HCT116 (cell line): Measurements from ENCODE around the gene SLC27A2.

ENCODE experiments used
- ELF1 ChIP-seq: IDR thresholded peaks from 2 replicates; pipeline ENCODE4 v1.6.1; 2012; ENCODE audit warnings: low read depth, borderline replicate concordance
- EZH2 ChIP-seq: fragments of 200-600 bp; sonication (generic); IDR thresholded peaks from 2 replicates; pipeline ENCODE4 v1.6.1; 2017; ENCODE audit warnings: antibody characterized with exemption, mixed run types
- FOSL1 ChIP-seq: IDR thresholded peaks from 2 replicates; pipeline ENCODE4 v1.6.1; 2012; ENCODE audit warnings: low read depth
- POLR2A ChIP-seq: IDR thresholded peaks from 2 replicates; pipeline ENCODE4 v1.7.0; 2011; ENCODE audit warnings: borderline replicate concordance; ENCODE audit not compliant: insufficient read depth, insufficient read length; ENCODE audit errors: extremely low read depth
- POLR2AphosphoS5 ChIP-seq: IDR thresholded peaks from 2 replicates; pipeline ENCODE4 v1.6.1; 2011; ENCODE audit warnings: mild to moderate bottlenecking, low read depth, low read length, moderate library complexity
- RAD21 ChIP-seq: IDR thresholded peaks from 2 replicates; pipeline ENCODE4 v1.6.1; 2012; ENCODE audit warnings: low read depth, mild to moderate bottlenecking
- SP1 ChIP-seq: IDR thresholded peaks from 2 replicates; pipeline ENCODE4 v1.6.1; 2012; ENCODE audit warnings: low read depth
- YY1 ChIP-seq: IDR thresholded peaks from 2 replicates; pipeline ENCODE4 v1.6.1; 2011; ENCODE audit warnings: low read length, low read depth, moderate library complexity, mild to moderate bottlenecking; ENCODE audit not compliant: insufficient replicate concordance; ENCODE audit errors: extremely low read depth
- ZNF274 ChIP-seq: fragments of 200-500 bp; sonication (Bioruptor generic); IDR thresholded peaks from 2 replicates; pipeline ENCODE4 v1.6.1; 2014; ENCODE audit warnings: mild to moderate bottlenecking, low read depth, low read length, inconsistent platforms
- TF ChIP-seq, protein P1 (sequence below), 3 experiments: fragments of 200-600 bp in 1 of 3; sonication (generic) in 1 of 3; IDR thresholded peaks in 2 of 3; conservative IDR thresholded peaks in 1 of 3; 2 replicates each; pipeline ENCODE4 v1.5.1; 2012 to 2017; ENCODE audit warnings: low read depth in 2 of 3, low read length in 2 of 3, antibody characterized with exemption in 1 of 3, borderline replicate concordance in 1 of 3, control low read depth in 1 of 3, mild to moderate bottlenecking in 1 of 3, mixed read lengths in 1 of 3, mixed run types in 1 of 3, moderate library complexity in 1 of 3; ENCODE audit not compliant: insufficient read depth in 1 of 3

GRCh38 chr15:50227076-50227475, 45.1 kb downstream of the SLC27A2 start:
- TF ChIP-seq, protein P1, sequence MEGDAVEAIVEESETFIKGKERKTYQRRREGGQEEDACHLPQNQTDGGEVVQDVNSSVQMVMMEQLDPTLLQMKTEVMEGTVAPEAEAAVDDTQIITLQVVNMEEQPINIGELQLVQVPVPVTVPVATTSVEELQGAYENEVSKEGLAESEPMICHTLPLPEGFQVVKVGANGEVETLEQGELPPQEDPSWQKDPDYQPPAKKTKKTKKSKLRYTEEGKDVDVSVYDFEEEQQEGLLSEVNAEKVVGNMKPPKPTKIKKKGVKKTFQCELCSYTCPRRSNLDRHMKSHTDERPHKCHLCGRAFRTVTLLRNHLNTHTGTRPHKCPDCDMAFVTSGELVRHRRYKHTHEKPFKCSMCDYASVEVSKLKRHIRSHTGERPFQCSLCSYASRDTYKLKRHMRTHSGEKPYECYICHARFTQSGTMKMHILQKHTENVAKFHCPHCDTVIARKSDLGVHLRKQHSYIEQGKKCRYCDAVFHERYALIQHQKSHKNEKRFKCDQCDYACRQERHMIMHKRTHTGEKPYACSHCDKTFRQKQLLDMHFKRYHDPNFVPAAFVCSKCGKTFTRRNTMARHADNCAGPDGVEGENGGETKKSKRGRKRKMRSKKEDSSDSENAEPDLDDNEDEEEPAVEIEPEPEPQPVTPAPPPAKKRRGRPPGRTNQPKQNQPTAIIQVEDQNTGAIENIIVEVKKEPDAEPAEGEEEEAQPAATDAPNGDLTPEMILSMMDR (IDR thresholded peaks at IDR 0.05 in 2 of 3, conservative IDR thresholded peaks at IDR 0.05 in 1 of 3; ENCODE audit: borderline replicate concordance in 1 of 3, insufficient read depth in 1 of 3, low read depth in 2 of 3, low read length in 2 of 3) = no peak
- no peak for TF ChIP-seq EZH2
- no peak for TF ChIP-seq POLR2A
- TF ChIP-seq YY1 = no peak
- no peak for TF ChIP-seq ELF1
- no peak for TF ChIP-seq ZNF274
- TF ChIP-seq RAD21 = no peak
- no peak for TF ChIP-seq SP1
- TF ChIP-seq FOSL1 = no peak
- no peak for TF ChIP-seq POLR2AphosphoS5
